ENCODE results near the gene TMC5.
A peak's percentile ranks its signal among the peaks of the same experiment; 100 is the strongest.

Gene TMC5

GRCh38 chr16:19518388-19518787 lies 100.7 kb downstream of the TMC5 start:
- peaks cover 64% of the 10 kb centered on the region for H3K79me2 ChIP-seq (ENCODE audit: low read length)

GRCh38 chr16:19520861-19521331 lies 103.2 kb downstream of the TMC5 start:
- Histone ChIP-seq H2AFZ (ENCODE audit: low read length) (peak overlapping the region; percentile 84), H3K9me3 (replicated peaks; ENCODE audit: insufficient read depth, low read length) (no peaks in the 10 kb centered on the region), H3K27me3 (replicated peaks; ENCODE audit: insufficient read depth, low read length) (no peaks in the 10 kb centered on the region), H3K9ac (ENCODE audit: low read length) (peak overlapping the region; percentile 81), H3K79me2 (ENCODE audit: low read length) (peaks cover 69% of the 10 kb centered on the region), H3K4me3 (ENCODE audit: low read length) (peak overlapping the region; percentile 77), H3K4me2 (ENCODE audit: low read depth, low read length) (peak overlapping the region; percentile 52), H3F3A (ENCODE audit: insufficient read depth, low read length) (peaks cover 21% of the 10 kb centered on the region), H3K36me3 (replicated peaks; ENCODE audit: insufficient read depth, low read length) (peaks cover 3% of the 10 kb centered on the region; the same call in 1 of the 2 replicates), H3K4me1 (ENCODE audit: low read length) (peaks cover 19% of the 10 kb centered on the region), H3K27ac (ENCODE audit: low read length) (peak overlapping the region; percentile 76; the same call in 1 of the 2 replicates), H3K9me2 (replicated peaks; ENCODE audit: insufficient read depth, low read length) (no peaks in the 10 kb centered on the region), H4K20me1 (ENCODE audit: insufficient read depth, low read length) (no peaks in the 10 kb centered on the region)
- peak; percentile 48 for DNase-seq
- TF ChIP-seq EZH2 (optimal IDR thresholded peaks at IDR 0.05; ENCODE audit: low read depth, low read length) (no peak), CTCF (IDR thresholded peaks at IDR 0.05; ENCODE audit: low read length) (no peak), EZH2phosphoT487 (IDR thresholded peaks at IDR 0.05; ENCODE audit: low read length) (no peak)

More at GRCh38 chr16:19518388-19518787, 100.7 kb downstream of the TMC5 start:
- Histone ChIP-seq H3K27ac (ENCODE audit: low read length) (no peak overlapping the region), H2AFZ (ENCODE audit: low read length) (no peak overlapping the region), H3K9me2 (replicated peaks; ENCODE audit: insufficient read depth, low read length) (no peaks in the 10 kb centered on the region), H3K36me3 (replicated peaks; ENCODE audit: insufficient read depth, low read length) (peaks cover 7% of the 10 kb centered on the region; the same call in 1 of the 2 replicates), H3K4me3 (ENCODE audit: low read length) (no peak overlapping the region), H3K9ac (ENCODE audit: low read length) (no peak overlapping the region), H3K9me3 (replicated peaks; ENCODE audit: insufficient read depth, low read length) (no peaks in the 10 kb centered on the region), H3K27me3 (replicated peaks; ENCODE audit: insufficient read depth, low read length) (no peaks in the 10 kb centered on the region), H3K4me1 (ENCODE audit: low read length) (peaks cover 11% of the 10 kb centered on the region), H3K4me2 (ENCODE audit: low read depth, low read length) (no peak overlapping the region), H4K20me1 (ENCODE audit: insufficient read depth, low read length) (no peaks in the 10 kb centered on the region), H3F3A (ENCODE audit: insufficient read depth, low read length) (peaks cover 17% of the 10 kb centered on the region)
- TF ChIP-seq EZH2phosphoT487 (IDR thresholded peaks at IDR 0.05; ENCODE audit: low read length): no peak
- TF ChIP-seq EZH2 (optimal IDR thresholded peaks at IDR 0.05; ENCODE audit: low read depth, low read length): no peak
- TF ChIP-seq CTCF (IDR thresholded peaks at IDR 0.05; ENCODE audit: low read length): no peak
- no peak for DNase-seq

DNA sequence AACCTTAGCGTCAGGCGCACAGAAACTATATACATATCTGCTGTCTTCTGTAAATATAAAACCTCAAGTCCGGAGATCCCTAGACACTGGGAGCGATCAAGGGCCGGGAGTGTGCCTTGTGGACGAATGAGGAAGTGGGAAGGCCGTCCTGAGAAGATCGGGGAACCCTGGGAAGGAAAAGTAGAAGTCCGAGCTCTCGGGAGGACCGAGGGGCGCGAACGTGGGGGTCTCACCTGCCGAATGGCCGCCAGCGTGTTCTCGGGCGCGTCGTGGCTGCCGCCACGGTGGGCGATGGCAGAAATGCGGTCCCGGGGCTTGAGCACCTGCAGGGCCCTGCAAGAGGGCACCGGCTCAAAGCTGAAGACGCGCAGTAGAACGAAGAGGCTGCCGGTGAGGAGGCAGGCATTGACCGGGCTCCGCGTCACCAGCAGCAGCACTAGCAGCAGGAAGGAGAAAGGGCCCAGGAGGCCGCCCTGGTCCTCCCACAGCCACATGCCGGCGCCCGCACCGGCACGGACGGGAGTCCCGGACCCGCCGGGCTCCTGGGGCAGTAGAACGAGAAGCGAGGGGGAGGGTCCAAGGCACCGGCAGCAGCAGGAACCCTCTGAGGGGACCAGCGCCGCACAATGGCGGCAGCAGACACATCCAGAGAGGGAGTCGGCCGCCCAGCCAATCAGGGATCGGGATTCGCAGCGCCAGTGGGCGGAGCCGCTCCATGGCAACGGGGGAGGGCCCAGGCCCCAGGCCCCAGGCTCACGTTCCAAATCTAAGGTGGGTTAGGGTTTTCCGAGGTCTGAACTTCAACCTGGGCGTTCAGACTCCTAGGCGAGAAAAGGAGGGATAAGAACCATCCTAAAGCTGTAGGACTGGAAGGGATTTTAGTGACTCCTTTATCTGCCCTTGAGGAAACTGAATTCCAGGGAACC lies 104.1 kb downstream of the TMC5 start, which contains the start of gene GDE1:
Gene GDE1, minus strand, starts transcription at position 628 of the 926 bp plus-strand sequence. Its CDS starts 134 bp downstream, at position 494.
- TF ChIP-seq EZH2 (optimal IDR thresholded peaks at IDR 0.05; ENCODE audit: low read depth, low read length) (no peak), CTCF (IDR thresholded peaks at IDR 0.05; ENCODE audit: low read length) (peak; percentile 44)
- DNase-seq: peak; percentile 93
- Histone ChIP-seq H3K27me3 (replicated peaks; ENCODE audit: insufficient read depth, low read length) (no peaks in the 10 kb centered on the region), H4K20me1 (ENCODE audit: insufficient read depth, low read length) (no peaks in the 10 kb centered on the region), H3K27ac (ENCODE audit: low read length) (peak within 1 kb of the TSS; percentile 76), H3K9me3 (replicated peaks; ENCODE audit: insufficient read depth, low read length) (no peaks in the 10 kb centered on the region), H3K4me3 (ENCODE audit: low read length) (peak within 1 kb of the TSS; percentile 77), H3K9ac (ENCODE audit: low read length) (peak within 1 kb of the TSS; percentile 81), H3K9me2 (replicated peaks; ENCODE audit: insufficient read depth, low read length) (no peaks in the 10 kb centered on the region), H3K4me1 (ENCODE audit: low read length) (peaks cover 22% of the 10 kb centered on the region), H3K79me2 (ENCODE audit: low read length) (peaks cover 73% of the 10 kb centered on the region), H3K4me2 (ENCODE audit: low read depth, low read length) (peak within 1 kb of the TSS; percentile 52), H2AFZ (ENCODE audit: low read length) (peak within 1 kb of the TSS; percentile 84), H3K36me3 (replicated peaks; ENCODE audit: insufficient read depth, low read length) (no peaks in the 10 kb centered on the region), H3F3A (ENCODE audit: insufficient read depth, low read length) (peaks cover 21% of the 10 kb centered on the region)
